SW 1271 (cell line): ENCODE data around the gene FAM151A.
"Not testable (repeated sequence)": the region's sequence is repeated elsewhere in the genome, so short reads cannot be mapped to it uniquely, and the experiment has no call there.

Source experiments
- DNase-seq, 2 experiments: peaks; one replicate each; lab custom pipeline; 2025; lab: John Stamatoyannopoulos, UW

FAM151A gene

DNA sequence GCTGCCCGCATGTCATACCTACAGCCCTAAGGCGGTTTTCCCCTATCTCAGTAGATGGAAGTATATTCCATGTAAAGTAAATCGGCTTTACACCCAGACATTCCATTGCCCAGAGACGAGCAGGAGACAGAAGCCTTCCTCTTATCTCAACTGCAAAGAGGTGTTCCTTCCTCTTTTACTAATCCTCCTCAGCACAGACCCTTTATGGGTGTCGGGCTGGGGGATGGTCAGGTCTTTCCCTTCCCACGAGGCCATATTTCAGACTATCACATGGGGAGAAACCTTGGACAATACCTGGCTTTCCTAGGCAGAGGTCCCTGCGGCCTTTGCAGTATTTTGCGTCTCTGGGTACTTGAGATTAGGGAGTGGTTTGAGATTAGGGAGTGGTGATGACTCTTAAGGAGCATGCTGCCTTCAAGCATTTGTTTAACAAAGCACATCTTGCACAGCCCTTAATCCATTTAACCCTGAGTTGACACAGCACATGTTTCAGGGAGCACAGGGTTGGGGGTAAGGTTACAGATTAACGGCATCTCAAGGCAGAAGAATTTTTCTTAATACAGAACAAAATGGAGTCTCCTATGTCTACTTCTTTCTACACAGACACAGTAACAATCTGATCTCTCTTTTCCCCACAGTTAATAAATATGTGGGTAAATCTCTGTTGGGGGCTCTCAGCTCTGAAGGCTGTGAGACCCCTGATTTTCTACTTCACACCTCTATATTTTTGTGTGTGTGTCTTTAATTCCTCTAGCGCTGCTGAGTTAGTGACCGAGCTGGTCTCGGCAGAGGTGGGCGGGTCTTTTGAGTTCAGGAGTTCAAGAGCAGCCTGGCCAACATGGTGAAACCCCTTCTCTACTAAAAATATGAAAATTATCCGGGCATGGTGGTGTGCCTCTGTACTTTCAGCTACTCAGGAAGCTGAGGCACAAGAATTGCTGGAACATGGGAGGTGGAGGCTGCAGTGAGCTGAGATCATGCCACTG lies 13.4 kb upstream of the FAM151A start:
- not testable (repeated sequence) for DNase-seq

DNA sequence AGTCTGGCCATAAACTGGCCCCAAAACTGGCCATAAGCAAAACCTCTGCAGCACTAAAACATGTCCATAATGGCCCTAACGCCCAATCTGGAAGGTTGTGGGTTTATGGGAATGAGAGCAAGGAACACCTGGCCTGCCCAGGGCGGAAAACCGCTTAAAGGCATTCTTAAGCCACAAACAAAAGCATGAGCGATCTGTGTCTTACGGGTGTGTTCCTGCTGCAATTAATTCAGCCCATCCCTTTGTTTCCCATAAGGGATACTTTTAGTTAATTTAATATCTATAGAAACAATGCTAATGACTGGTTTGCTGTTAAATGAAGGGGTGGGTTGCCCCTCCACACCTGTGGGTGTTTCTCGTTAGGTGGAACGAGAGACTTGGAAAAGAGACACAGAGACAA lies 12.5 kb upstream of the FAM151A start:
- not testable (repeated sequence) for DNase-seq

- no peak for DNase-seq
Observed at GRCh38 chr1:54627196-54627595, 3.9 kb upstream of the FAM151A start.

DNA sequence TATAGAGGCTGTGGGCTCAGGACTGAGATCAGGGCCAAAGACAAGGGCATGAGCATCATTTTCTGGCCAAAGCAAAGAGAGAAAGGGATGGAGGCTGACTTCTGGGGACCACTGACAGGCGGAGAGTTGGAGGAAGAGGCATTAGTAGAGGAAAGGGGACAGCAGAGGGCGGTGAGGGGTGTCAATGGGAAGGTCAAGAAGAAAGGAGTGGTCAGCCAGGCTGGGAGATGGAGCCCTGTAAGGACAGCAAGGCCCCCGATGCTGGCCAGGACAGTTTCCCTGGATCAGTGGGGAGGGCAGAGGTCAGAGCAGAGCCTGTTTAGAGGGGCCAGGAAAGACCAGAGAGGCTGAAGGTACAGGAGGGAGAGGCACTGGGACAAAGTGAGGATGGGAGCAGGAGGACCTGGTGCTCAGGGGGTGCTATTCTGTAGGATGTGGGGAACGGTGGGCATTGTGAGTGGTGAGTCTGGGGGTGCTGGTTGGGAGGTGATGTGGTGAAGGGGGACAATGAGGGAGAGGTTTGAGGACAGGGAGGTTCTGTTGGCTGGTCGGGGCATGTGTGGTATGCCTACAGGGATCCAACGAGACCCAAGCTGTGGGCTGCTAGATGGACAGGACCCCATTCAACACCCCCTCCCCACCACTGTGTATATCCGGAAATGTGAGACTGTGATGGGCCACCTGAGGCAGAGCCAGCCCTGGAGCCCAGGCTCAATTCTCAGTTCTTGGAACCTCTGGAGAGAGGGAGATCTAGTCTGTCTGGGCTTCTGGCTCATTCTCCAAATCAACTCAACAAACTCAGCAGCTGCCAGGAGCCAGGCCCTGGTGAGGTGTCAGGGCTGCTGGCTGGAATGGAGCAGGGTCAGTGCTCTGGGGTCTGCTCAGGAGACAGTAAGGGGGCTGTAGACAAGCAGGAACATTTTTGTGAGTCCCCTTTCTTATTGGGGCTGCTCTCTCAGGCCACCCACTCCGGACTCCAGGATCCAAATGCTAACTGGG lies 1.4 kb upstream of the FAM151A start:
- no peak for DNase-seq

DNA sequence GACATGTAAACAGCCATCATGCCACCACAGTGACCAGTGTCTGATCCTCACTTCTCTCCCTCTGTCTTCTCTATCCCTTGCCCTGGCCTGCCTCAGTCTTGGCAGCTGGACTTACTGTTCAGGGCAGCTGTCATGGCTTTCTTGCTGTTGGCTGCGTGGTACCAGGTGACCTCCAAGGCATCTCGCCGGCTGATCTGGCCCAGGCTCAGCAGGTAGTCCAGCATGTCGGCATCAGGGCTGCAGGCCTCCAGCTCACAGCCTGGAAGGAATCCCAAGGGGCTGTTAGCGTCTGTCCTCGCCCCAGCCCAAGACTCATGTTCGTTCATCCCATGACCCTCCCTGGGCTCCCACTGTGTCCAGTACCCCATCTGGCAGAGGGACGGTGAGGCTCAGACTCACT lies 3.6 kb downstream of the FAM151A start:
- DNase-seq = no peak

DNA sequence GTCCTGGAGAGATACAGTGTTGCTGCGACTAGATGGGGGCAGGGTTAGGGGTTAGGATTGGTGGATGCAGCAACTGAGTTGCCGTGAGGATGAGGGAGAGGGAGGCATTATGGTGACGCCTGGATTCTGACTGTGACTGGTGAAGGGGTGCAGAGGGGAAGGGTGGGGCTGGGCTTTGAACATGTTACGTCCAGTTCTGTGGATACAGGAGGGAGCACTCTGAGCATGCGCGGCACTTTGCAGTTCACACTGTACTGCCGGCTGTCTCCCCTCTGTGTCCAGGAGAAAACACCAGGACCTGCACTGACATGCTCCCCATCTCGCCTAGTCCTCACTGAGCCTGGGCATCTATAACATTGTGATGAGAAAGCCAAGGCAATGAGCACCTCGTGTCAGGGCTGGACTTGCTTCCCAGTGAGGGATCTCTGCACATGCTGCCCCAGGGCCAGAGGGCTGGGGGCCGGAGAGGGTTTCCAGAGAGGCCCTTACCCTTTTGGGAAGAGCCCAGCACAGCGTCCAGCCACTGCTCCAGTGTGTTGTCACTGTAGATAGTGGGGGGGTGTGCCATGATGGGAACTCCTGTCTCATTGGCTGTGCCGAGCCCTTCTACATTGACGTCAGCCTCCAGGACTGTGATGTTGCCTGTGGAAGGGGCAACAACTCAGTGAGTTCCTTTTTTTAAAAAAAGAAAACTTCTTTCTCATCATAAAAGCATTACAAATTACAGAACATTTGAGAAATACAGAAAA lies 7.6 kb downstream of the FAM151A start:
- DNase-seq = no peak

- no peak for DNase-seq
Observed at GRCh38 chr1:54614563-54614962, 8.8 kb downstream of the FAM151A start.

DNA sequence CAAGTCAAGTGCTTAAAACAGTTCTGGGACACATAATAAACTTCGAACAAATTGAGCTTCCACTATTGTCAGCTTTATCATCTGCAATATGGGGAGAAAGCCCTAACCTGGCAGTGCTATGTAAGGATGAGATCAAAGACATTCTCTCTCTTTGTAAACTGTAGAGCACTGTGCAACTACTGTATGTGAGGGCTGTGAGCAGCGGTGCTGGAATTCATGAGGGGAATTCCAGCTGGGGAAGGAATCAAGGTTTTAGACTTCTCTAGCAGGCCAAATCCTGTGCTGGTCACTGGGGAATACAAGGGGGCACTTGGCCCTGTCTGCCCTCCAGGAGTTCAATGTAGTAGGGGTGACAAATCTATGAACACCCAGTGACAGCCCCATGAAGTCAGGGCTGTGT lies 9.3 kb downstream of the FAM151A start:
- DNase-seq = no peak

DNA sequence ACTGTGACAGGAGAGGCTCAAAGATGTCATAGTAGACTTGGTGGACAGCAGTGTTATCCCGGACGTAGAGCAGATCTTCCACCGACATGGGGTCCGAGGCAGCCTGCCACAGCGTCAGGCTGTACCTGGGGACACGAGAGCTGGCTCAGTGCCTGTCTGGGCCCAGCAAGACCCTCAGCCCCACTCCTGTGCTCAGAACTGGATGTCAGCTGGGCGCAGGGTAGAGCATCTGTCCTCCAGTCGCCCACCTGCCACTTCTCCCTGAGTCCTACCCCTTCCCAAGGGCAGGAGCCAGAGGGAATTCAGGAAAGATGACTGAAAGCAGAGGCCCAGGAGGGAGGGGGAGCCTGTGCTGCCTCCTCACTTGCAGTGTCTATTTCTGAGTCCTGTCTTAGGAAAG lies 11.7 kb downstream of the FAM151A start:
- no peak for DNase-seq

- DNase-seq = no peak
Observed at GRCh38 chr1:54610601-54611580, 12.4 kb downstream of the FAM151A start.

DNA sequence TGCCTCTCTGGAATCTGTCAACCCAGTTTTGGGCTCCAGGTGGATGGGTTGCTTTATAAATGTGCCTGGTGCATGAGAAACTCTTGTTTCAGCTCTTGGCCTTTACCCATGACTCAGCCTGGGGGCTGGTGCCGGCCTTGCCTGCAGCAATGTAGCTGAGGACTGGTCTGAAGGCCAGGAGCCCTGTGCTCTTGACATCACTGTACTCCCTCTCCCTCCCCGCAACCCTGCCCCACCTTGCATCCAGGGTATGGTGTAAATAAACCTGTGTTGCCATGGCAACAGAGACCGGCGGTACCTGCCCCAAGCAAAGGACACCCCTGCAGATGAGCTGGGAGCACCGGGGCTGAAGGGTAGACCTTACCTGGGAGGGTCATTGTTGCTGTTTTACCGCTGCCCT lies 13.3 kb downstream of the FAM151A start:
- DNase-seq = no peak

- DNase-seq = no peak
Observed at GRCh38 chr1:54609301-54609921, 13.9 kb downstream of the FAM151A start.

GRCh38 chr1:54608566-54609230 lies 14.6 kb downstream of the FAM151A start:
- DNase-seq = no peak

- DNase-seq = no peak
Observed at GRCh38 chr1:54607821-54608565, 15.3 kb downstream of the FAM151A start.

- no peak for DNase-seq
Observed at GRCh38 chr1:54606990-54607325, 16.4 kb downstream of the FAM151A start.

DNA sequence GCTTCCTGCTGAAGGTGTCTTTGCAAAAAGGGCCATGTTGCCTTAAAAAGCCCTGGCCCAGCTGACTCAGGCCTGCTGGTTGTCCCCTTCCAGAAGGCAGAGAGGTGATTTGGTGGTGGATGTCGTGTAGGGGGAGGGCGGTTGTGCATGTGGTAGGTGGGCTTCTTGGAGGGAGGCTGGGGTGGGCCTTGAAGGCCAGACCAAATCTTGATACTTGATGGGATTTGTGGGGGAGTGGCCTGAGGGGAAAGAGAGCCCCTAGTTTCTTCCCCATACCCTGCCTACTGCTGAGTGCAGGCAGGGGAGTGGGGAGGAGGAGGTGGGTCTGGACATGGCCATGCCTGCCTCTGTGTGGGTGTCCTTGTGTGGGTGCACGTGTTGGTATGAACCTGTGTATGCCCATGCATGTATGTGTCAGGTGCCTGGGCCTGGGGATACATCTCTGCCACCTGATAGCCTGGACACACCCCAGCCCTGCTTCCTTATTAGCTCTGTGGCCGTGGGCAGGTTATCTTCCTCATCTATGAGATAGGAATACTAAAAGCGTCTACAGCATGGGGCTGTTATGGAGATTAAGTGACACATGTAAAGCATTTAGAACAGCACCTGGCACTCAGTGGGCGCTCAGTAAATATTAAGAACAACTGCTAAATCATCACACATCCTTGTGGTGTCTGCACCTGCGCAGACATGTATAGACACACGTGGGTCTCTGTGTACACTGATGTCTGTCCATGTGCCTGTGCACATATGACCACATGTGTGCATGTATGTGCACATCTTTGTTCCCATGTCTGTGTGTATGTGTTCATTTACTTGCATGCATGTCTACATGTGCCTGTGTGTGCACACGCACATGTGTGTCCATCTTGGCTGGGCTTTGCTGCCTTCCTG lies 17.0 kb downstream of the FAM151A start:
- no peak for DNase-seq

GRCh38 chr1:54604572-54605370 lies 18.6 kb downstream of the FAM151A start:
- no peak for DNase-seq
